Stimulated activated CD8-positive, alpha-beta memory T cell treated with anti-CD3 and anti-CD28 coated beads, Interleukin-15, amount 100 ng/mL, for 4 hours (primary cell): ENCODE results near the gene SLC16A8.

Source experiments
- DNase-seq, 2 donors: peaks; one replicate each; pipeline ENCODE4 v3.0.0-alpha.2; 2020; ENCODE audit warnings: low read depth in 2 of 2

Gene SLC16A8

DNA sequence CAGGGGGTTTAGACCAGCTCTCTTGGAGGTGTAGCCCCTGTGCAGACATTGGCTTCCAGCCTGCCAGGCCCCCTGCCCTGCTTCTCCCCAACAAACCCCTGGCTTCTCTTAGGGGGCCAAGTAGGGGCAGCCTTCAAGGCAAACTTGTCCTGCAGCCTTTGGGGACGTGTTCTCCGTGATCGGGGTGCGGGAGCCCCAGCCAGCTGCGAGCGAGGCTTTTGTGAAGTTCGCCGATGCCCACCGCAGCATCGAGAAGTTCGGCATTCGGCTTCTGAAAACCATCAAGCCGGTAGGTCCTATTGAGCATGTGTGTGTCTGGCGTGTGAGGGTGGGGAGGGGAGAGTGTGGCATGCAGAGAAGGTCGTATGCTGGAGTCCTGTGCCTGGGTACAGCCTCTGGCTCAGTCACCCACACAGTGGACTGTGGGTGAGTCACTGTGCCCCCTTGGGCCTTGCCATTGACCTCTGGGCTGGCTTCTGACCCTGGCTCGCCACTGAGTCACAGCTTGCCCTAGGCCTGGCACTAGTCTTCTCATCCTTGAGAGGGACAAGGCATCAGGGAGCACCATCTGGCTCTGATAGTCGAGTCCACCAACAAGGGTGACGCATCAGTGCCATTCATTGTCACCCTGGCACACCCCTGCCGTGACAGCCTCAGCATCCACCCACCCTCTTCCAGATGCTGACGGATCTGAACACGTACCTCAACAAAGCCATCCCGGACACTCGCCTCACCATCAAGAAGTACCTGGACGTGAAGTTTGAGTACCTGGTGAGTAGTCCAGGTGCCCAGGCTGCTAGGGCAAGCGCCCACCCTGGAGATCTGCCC is 11.4 kb downstream of the SLC16A8 start:
- no peak for DNase-seq

DNA sequence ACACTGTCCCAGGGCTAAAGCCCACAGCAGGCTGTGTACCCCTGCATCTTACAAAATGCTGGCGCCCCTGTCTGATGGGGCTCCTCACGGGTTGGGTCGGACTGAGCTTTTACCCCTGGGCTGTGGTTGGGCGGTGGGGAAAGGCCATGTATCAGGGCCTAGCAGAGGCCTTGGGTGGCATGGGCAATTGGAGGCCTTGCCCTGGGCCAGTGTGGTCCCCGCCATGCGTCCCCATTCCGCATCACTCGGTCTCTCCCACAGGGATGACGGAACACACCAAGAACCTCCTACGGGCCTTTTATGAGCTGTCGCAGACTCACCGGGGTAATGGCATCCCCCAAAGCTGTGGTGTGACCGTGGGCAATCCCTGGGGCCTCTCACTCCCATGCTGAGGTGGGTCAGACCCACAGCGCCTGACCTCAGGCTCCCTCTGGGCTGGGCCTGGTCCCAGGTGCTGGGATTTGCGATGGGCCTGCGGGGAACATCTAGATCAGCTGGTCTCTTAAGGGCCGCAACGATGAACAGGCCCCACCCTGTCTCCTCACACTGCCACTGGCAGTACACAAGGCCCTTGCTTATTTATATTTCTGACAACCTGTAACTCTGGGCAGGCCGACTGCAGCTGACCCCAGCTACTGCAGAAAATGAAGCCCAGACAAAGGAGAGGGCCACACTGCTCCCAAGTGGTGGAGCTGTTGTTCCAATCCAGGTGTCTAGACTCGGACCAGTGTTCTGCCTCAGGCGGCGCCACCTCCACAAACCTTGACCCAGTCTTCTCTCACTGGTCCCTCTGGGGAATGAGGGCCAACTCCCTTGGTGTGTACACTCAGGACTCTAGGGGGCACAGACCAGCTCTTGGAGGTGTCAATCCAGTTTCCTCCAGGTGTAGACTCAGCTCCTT is 12.3 kb downstream of the SLC16A8 start:
- no peak for DNase-seq

DNA sequence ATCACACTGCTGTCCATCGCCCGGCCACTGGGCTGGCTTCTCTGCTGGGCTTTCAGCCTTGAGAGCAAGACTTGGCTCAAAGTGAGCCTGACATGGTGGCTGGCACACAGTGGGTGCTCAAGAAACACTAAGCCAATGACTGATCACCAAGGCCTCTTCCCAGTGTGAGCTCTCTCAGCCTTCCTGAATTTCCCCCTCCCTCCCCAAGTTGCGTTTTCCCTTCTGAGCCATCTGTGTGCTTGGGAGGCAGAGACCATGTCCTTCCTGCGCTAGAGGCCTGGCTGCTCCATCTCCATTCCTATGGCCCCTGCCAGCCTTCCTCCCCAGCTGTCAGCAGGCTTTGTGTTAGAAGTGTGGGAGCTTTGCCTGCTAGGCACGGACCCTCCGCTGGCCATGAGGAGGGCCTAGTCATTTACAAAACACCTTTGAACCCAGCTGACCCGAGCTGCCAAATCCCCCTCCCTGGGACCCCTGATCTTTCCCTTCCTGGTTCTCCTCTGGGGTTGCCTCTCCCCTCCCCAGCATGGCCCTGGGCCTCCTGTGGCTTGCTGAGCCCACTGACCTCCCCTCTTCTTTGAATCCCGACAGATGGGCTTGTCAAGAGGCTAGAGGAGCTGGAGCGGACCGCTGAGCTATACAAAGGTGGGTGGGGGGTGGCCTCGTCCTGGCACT is 13.6 kb downstream of the SLC16A8 start:
- DNase-seq = no peak

DNA sequence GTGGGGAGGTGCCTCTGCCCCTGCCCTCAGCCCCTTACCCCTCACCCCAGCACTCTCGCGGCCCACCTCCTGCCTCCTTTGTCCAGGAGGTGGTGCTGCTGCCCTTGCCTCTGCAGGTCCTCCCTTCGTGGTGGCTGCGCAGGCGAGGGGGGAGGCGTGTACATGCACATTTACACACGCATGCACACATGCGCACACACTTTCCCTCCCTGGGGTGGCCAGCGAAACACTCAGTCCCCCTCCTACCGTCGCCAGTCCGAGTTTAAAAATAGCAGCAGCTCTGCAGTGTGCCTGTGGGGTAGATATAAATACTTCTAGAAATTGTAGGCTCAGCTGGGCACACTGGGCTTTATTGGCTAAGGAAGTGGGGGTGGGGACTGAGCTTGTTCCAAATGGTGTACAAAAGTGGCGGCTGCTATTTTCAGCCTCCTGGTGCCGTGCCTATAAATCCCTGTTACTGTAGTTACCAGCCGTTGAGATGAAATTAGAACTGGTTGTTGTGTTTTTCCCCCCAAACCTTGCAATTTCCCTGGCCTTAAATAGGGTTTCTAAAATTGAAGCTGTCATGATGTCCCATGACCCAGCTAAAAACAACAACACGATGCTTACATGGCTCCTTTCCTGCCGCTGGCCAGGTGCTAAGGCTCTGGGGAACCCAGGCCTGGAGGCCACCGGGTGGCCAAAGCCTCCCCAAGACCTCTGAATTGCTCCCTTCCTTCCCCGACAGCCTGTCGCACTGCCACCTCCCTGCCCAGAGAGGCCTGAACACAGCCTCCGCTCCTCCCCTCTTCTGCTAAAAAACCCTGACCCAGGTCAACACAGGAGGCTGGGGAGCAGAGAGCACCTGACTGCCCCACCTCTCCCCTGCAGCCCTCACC is 14.4 kb downstream of the SLC16A8 start:
- no peak for DNase-seq

DNA sequence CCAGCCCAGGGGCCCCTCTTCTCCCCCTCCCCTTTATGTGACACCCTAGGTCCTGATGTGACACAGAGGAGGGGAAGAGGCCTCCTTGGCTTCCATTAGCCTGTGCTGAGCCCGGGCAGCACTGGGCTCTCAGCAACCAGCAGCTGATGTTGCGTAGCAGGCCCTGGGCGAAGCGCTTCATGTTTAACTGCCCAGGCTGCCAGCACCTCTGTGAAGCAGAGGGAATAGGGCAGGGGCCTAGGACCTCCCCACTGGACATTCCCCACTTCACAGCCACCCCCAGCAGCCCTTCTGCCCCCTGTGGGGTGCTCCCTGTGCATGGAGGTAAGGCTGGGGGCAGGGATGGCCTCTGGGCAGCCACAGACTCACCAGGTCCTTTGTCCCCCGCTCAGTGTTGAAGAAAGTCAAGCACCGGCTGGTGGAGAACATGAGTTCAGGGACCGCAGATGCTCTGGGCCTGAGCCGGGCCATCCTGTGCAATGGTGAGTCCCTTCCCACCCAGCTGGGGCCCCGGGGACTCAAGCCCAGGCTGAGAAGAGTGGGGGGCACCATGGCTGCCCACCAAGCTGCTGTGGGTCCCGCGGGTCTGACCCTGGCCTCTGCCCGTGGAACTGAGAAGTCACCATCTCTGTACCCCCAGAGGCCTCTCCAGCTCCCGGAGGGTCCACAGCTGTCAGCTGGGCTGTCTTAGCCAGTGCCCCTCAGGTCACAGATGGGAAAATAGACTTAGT is 15.2 kb downstream of the SLC16A8 start:
- DNase-seq = no peak

DNA sequence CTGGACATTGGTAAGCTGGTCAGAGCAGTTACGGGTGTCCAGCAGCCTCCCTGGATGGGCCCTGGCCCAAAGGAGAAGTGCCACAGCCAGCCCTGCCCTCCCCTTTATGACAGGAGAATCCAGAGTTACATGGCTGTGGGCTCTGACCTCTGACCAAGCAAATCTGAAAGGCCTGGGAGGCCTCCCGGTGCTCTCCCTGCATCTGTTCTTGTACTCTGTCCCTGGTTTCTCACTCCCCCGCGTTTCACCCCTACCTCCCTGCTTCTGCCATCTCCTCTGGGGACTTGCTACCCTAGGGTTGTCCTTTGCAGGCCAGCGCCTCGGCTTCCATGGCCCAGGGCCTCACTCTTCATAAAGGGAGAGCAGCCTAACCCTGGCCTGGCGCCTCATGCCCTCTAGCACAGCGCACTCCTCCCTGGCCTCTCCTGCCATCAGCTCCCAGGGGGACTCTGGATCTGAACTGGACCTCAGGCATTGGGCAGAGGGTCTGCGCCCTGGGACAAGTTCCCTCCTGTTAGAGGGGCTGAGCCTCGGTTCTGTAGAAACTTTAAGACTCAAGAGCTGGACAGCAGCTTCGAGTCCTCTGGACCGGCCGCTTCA is 16.1 kb downstream of the SLC16A8 start:
- DNase-seq = no peak

DNA sequence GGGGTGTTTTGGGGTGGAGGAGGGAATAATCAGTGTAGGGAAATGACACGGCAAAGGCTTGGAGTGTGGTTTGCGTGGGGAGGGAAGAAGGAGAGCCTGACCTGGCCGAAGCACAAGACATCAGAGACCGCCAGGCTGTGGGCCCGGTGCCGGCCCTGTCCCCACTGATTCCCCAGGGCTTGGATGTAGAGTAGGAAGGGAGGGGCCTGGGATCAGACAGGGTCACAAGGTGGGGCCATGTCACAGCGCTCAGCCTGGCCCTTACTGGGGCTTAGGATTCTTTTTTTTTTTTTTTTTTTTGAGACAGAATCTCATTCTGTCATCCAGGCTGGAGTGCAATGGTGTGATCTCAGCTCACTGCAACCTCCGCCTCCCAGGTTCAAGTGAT is 17.0 kb downstream of the SLC16A8 start:
- DNase-seq = no peak

DNA sequence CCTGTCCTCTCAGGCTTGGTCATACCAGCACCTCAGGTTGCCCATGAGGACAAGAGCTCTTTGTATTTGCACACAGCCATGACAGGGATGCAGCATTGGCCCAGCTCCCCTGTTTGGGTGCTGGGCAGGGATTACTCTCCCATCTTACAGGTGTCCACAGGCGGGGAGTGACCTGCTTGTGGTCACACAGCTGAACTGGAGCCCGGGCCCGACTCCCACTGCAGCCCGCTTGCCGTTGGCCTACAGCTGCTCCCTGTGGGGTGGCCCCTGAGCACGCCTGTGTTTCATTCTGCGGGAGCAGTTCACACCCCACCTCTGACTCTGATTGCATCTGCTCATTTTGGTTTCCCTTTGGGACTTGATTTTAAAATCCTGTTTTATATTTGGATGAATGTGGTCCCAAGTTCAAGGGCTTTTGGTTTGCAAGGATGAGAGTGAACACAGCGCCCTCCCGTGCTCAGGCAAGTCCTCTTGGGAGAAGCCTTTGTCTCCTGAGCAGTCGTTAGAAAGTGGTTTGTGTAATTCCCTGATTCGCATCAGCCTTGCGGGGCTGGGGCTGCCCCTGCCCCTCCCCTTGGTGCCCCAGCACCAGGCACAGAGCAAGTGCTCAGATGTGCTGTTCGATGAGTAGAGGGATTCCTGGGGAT is 17.5 kb downstream of the SLC16A8 start:
- DNase-seq = no peak

DNA sequence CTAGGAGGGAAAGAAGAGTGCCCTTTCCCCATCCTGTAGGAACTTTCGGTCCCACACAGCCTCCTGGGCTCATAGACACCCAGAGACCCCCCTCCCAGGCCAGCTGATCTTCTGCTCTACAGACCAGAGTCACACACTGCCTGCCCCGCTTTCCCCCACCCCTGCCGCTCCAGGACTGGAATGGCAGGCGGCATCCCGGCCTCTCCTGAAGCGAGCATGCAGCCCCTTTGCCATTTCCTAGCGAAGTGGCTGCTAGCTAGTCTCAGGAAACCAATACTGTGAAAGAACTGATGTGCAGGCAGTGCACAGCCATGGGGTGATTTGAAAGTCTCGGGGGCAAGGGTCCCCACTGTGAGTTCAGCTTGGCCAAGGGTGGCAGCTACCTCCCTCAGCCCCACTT is 18.4 kb downstream of the SLC16A8 start:
- DNase-seq = no peak

DNA sequence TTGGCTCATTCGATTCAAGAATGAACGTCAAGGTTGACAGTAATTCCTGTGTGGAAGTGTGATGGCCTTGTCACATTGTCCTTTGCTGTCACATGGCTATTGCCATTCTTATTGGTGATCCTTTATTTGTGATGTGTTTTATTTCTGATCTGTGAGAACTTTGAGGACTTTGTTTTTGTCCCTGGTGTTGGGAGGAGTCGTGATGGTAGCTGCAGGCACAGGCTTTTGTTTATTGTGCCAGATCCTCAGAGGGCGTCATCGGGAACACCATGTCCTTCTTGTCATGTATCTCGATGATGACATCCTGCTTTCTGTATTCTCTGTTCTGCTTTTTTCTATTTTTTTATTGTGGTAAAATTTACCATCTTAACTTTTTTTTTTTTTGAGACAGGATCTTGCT is 21.2 kb downstream of the SLC16A8 start:
- DNase-seq = no peak

DNA sequence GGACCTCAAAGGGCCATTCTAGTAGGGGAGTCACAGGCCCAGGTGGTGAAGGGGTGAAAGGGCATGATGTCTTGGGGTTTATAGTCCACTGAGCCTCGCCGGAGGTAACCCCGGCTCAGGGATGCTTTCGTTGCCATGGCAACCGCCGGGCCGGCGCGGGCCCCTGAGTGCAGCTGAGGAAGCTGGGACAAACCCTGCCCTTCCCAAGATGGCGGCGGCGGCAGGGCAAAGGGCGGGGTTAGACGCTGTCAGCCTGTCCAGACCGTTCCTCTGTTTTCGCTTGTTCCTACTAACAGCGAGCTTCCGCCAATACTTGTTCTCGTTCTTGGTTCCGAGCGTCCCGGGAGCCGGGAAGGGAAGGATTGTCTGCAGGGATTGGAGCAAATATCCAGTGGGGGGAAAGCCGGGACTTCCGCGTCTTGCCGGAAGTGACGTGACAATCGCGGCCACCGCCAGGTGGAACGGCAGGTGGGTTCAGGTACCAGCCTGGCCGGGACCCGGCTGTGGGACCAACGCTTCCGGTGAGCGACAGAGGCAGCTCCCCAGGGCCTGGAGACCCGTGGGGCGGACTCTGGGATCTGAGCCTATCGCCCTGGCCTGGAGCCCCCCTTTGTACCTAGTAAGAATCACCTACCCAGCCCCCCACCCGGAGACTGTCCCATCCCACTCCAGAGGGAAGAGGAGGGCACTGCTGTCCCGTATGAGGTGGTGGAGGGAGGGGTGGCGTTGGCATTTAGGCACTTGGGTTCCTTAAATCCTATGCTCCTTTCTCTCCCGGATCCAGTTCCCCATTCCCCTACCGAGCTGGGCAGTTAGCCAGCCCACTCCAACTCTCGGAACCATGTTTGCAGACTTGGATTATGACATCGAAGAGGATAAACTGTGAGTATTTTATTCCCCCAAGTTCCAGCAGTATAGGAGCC is 26.8 kb downstream of the SLC16A8 start, which contains the start of gene PICK1:
Gene PICK1 (plus strand): TSS at position 436 of the 923 bp plus-strand sequence. CDS start 406 bp downstream, at position 842.
- DNase-seq = peak; percentile 53 to 54

DNA sequence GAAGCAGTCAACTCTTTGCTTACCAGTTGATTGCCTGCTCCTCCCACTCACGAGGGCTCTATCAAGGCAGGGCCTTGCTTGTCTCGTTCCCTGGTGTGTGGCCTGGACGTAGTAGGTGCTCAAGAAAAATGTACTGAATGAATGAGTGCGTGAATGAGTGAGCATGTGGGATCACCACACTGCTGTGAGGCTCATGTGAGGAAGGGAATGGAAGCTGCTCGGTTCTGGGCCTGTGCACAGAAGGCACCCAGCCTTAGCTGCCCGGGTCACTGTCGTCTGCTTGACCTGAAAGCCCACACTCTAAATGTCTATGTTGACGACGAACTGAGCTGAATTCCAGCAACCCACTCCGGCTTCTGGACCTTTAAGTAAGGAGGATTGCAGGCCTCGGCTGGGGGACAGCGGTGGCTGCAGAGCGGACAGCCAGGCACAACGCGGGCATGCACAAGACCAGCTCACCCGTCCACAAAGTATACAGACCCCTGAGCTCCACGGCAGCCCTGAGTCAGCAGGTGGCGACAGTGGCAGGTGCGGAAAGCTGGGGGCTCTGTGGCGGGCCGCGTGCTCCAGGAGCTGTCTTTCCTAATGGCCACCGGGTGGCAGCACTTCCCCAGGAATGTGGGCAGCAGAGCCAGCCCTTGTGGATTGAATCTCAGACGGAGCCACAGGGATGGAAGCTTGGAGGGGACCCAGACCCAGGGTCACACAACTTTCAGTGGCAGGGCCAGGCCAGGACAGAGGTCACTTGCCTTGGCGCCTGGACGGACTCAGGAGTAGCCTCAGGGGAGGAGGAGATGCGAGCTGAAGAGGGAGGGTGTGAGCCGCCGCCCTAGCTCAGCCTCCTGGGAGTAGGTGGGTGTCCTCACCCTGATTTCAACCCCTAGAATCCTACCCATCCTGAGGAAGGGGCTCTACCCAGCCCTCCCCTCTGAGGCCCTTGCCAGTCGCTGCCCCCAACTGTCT is 31.8 kb downstream of the SLC16A8 start:
- DNase-seq = peak; percentile 48 to 57

DNA sequence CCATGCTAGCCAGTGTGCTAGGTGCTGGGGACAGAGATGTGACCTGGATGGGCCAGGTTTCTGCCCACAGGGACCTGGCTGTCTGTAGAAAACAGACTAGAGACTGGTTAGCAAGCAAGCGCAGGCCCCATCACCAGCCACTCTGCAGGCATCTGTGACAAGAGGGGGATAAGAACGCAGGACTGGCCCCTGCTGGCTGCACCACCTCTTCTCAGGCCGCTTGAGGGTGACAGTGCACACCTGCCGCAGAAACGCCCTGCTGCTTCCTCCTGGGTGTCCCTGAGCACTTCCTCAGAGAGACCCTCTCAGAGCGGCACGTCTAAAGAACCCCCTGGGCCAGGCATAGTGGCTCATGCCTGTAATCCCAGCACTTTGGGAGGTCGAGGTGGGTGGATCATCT is 32.7 kb downstream of the SLC16A8 start:
- DNase-seq = no peak

DNA sequence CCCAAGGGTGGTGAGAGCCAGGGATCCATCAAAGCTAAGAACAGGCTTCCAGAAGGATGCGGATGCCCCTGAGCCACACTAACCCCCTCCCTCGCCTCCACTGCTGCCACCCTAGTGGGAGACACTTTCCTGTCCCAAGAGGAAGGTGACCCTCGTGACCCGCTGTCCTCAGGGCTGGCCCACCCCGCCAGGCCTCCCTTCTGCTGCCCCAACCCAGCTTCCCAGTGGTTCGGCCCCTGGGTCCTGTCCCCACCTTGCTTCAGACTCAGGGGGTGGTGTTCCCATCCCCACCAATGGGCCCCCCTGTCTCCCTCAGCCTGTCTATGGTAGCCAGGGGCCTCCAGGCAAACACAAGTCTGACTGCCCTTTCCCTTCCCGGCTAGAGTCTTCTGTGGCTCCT is 33.3 kb downstream of the SLC16A8 start:
- no peak for DNase-seq

DNA sequence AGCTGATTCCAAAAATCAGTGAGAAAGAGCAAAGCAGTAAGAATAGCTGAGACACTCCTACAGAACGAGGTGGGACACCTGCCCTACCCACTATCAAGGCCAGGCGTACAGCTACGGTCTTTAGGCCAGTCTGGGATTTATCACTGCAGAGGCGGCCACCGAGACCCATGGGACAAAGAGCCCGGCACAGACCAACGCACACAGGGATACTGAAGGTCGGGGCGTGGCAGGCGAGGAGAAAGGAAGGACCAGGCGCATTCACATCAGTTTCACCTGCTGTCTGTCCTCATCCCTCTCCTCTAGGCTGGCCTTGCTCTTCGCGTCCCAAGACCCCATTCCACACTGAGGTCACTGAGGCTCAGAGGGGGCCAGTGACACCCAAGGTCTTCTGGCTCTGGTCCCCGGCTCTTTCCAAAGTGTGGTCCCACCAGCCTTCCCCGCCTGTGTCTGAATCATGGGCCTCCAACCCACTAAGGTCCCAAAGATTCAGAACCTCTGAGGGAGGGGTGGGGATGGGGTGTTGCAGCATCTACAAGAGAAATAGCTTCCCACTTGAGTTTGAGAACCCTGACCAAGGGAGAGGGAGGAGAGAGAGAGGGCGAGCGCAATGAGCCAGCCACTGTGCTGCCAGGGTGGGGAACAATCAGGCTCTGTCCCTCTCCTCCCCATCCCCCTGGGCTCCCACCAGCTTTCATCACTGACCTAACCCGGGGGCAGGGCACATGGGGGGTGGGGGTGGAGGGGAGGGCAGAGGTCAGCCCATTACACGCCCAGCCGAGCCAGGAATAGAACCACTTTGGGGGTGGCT is 34.0 kb downstream of the SLC16A8 start:
- no peak for DNase-seq

DNA sequence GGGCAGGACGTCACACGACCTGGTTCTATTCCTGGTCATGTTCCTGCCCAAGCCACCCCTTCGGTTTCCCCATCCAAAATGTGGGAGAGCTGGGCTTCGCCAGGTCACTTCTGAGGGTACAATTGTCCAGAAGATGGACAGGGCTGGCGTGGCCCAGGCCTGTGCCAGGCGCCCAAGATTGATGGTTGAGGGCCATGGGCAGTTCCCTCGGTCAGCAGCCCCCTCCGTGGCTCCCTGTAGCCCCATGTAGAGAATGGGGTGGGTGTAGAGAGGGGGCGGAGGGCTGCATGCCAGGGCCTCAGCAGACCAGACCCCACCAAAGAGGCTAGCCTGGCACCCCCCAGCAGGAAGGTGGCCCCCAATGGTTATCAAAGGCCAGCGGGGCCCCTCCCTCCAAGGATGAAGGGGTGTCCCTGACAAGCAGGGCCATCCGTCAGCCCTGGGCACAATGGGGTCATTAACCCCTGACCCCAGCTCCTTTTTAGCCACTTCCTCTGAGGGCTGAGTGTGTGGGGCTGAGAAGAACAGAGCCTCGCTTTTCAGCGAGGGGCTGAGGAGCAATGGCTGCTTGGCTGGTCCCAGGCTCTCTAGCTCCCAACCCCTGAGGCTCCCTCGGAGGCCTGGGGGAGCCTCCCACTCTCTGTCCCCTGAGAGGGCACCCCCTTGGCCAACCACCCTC is 37.8 kb downstream of the SLC16A8 start:
- DNase-seq = no peak
